KBM-7 (cell line): Measurements from ENCODE around the gene DYNC1I1.

Experiments
- DNase-seq: peaks from one replicate; pipeline ENCODE4 v3.0.0-alpha.2; 2015
- in situ Hi-C: fragments of 300-500 bp; cut with MboI; formaldehyde crosslinking; loops from 2 replicates; pipeline ENCODE4 v1.14.3; 2020; ENCODE audit warnings: low sequenced_read_pairs, low pct_unique_long_range_greater_than_20kb, mixed read lengths

Gene DYNC1I1

GRCh38 chr7:96135241-96135640 lies 362.9 kb downstream of the DYNC1I1 start:
- in situ Hi-C loops, result no loop called here
- DNase-seq, result no peak

GRCh38 chr7:96136600-96137239 lies 364.4 kb downstream of the DYNC1I1 start:
- in situ Hi-C loops, result no loop called here
- DNase-seq, result no peak

- no peak for DNase-seq
- in situ Hi-C loops, result no loop called here
Measured at GRCh38 chr7:96143495-96144259, 371.3 kb downstream of the DYNC1I1 start.

DNA sequence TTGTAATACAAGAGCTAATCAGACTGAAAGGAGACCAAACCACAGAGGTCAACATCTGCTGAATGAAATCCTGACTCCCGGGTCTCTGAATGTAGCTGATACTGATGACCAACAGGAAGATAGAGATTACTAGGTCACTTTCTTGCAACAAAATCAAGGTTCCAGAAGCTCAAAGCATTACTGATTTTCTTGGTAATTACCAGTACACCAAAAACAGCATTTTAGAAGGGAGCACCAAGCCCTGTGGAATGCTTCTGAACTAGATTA lies 371.8 kb downstream of the DYNC1I1 start:
- no peak for DNase-seq
- in situ Hi-C loops, result no loop called here
